ENCODE results near the gene TEDC2. TPM values are rescaled to one million over a fixed set of nuclear protein-coding genes. Genes with fewer than 3 reads are reported as not detected.

Gene TEDC2
- total RNA-seq, 4 donors from 2014 or later = 1.5 TPM; not detected in 3

DNA sequence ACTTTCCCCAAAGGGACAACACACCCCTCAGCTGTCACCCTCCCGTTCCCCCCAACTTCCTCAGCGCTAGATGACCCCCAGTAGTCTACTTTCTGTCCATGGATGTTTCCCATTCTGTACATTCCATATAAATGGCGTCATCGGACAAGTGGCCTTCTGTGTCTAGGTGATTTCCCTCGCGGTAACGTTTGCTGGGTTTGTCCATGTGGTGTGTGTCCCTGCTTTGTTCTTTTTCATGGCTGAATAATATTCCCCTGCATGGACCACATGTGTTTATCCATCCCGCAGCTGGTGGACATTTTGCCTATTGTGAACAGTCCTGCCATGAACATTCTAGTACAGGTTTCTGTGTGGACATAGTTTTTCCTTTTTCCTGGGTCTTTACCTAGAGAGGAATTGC, 7.3 kb upstream of the TEDC2 start:
- H3K4me3 ChIP-seq = no peak overlapping the region
- no peak for DNase-seq (ENCODE audit: extremely low spot score)
- no peaks in the 10 kb centered on the region for H3K4me1 ChIP-seq
- H3K27me3 ChIP-seq = no peaks in the 10 kb centered on the region
- intact Hi-C loops (cut with DNase I) = no loop called here
- no peak overlapping the region for H3K27ac ChIP-seq (replicated peaks in 1 of 4)
- WGBS = 95% methylated on average over 8 of the region's 8 CpGs
- H3K36me3 ChIP-seq = peaks cover 0 to 38% (median 24%) of the 10 kb centered on the region in 4 donors
- TF ChIP-seq POLR2AphosphoS5 (IDR thresholded peaks at IDR 0.05) (no peak), EP300 (IDR thresholded peaks at IDR 0.05) (no peak), POLR2A (IDR thresholded peaks at IDR 0.05; ENCODE audit: low read depth) (no peak)
- TF ChIP-seq, protein P1, sequence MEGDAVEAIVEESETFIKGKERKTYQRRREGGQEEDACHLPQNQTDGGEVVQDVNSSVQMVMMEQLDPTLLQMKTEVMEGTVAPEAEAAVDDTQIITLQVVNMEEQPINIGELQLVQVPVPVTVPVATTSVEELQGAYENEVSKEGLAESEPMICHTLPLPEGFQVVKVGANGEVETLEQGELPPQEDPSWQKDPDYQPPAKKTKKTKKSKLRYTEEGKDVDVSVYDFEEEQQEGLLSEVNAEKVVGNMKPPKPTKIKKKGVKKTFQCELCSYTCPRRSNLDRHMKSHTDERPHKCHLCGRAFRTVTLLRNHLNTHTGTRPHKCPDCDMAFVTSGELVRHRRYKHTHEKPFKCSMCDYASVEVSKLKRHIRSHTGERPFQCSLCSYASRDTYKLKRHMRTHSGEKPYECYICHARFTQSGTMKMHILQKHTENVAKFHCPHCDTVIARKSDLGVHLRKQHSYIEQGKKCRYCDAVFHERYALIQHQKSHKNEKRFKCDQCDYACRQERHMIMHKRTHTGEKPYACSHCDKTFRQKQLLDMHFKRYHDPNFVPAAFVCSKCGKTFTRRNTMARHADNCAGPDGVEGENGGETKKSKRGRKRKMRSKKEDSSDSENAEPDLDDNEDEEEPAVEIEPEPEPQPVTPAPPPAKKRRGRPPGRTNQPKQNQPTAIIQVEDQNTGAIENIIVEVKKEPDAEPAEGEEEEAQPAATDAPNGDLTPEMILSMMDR (IDR thresholded peaks at IDR 0.05) = no peak
- no peaks in the 10 kb centered on the region for H3K9me3 ChIP-seq

DNA sequence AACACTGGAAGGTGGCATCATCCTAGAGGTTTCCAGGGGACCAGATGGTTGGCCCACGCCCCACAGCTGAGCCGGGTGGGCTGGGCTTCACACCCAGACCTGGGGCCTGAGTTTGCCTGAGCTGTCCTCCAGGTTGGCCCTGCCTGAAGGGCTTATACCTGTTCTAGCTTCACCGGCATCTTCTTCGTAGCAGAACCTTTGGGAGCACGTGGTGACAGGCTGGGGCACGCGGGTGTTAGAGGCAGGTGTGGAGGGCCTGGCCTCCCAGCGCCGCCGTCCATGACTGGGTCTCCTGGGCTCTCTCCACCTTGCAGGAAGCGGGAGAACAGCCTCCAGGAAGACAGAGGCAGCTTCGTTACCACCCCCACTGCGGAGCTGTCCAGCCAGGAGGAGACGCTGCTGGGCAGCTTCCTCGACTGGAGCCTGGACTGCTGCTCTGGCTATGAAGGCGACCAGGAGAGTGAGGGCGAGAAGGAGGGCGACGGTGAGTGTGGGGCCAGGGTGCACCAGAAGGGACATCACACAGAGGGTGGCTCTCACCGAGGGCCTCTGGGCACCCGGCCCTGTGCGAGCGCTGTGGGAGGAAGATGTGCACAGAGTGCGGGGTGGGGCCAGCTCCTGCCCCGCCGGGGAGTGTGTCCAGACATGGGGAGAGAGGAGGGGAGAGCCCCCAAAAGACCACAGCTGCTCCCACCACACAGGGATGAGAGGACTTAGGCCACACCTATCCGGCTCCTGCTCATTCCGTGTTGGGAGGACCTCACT, 4.6 kb upstream of the TEDC2 start:
- WGBS = 92% methylated on average over 26 of the region's 28 CpGs
- H3K27ac ChIP-seq (replicated peaks in 1 of 4) = no peak overlapping the region
- TF ChIP-seq POLR2A (IDR thresholded peaks at IDR 0.05; ENCODE audit: low read depth) (no peak), EP300 (IDR thresholded peaks at IDR 0.05) (no peak)
- DNase-seq (ENCODE audit: extremely low spot score) = no peak
- no peaks in the 10 kb centered on the region for H3K27me3 ChIP-seq
- H3K4me1 ChIP-seq = peaks cover 12 to 16% (median 13%) of the 10 kb centered on the region in 4 donors
- intact Hi-C loops (cut with DNase I) = loop anchor here (5.0 kb wide), 1 partner anchor 47 kb away; no protein-coding TSS in a partner anchor
- peaks cover 0 to 21% (median 9%) of the 10 kb centered on the region in 4 donors for H3K36me3 ChIP-seq
- H3K4me3 ChIP-seq = no peak overlapping the region
- H3K9me3 ChIP-seq = no peaks in the 10 kb centered on the region

DNA sequence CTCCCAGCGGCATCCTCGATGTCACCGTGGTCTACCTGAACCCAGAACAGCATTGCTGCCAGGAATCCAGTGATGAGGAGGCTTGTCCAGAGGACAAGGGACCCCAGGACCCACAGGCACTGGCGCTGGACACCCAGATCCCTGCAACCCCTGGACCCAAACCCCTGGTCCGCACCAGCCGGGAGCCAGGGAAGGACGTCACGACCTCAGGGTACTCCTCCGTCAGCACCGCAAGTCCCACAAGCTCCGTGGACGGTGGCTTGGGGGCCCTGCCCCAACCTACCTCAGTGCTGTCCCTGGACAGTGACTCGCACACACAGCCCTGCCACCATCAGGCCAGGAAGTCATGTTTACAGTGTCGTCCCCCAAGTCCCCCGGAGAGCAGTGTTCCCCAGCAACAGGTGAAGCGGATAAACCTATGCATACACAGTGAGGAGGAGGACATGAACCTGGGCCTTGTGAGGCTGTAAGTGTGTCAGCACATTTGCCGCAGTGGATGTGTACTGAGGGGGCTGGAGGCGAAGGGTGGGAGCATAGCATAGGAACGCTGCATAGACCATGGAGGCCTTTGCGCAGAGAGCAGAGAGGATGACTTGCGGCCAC, 3.3 kb upstream of the TEDC2 start:
- peaks cover 15 to 20% (median 17%) of the 10 kb centered on the region in 4 donors for H3K4me1 ChIP-seq
- 94% methylated on average over 17 of the region's 21 CpGs for WGBS
- no peak overlapping the region for H3K4me3 ChIP-seq
- no peak for TF ChIP-seq POLR2AphosphoS5 (IDR thresholded peaks at IDR 0.05)
- TF ChIP-seq, protein P1 (IDR thresholded peaks at IDR 0.05) = no peak
- TF ChIP-seq POLR2A (IDR thresholded peaks at IDR 0.05; ENCODE audit: low read depth) = no peak
- TF ChIP-seq EP300 (IDR thresholded peaks at IDR 0.05) = no peak
- no peaks in the 10 kb centered on the region for H3K9me3 ChIP-seq
- H3K27ac ChIP-seq (replicated peaks in 1 of 4) = no peak overlapping the region
- intact Hi-C loops (cut with DNase I) = loop anchor here (2.0 to 5.0 kb wide), 2 partner anchors 26 to 46 kb away; no protein-coding TSS in a partner anchor
- H3K36me3 ChIP-seq = peaks cover 0 to 21% (median 9%) of the 10 kb centered on the region in 4 donors
- H3K27me3 ChIP-seq = no peaks in the 10 kb centered on the region
- no peak for DNase-seq (ENCODE audit: extremely low spot score)

DNA sequence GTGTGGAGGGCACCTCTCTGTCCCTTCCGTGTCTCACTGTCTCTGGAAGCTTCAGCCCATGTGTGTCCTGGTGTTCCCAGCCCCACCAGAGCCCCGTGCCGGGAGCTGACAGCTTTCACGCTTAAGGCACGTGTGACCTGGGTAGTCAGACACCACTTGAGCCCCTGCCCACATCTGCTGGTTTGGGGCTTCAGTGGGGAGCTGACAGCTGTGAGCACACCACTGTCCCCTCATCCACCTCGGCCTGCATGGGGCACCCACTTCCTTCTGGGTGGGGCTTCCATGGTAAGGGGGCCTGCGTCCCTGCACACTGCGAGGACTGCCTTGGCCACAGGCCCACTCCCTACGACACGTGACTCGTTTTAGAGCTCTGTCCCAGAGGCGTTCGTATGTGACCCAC, 2.6 kb upstream of the TEDC2 start:
- WGBS = 68% methylated on average over 11 of the region's 13 CpGs

More for the DNA sequence above, 2.6 kb upstream of the TEDC2 start:
- Histone ChIP-seq H3K4me3 (no peak overlapping the region), H3K9me3 (no peaks in the 10 kb centered on the region), H3K27ac (replicated peaks in 1 of 4) (no peak overlapping the region), H3K27me3 (no peaks in the 10 kb centered on the region), H3K36me3 (peaks cover 0 to 21% (median 9%) of the 10 kb centered on the region in 4 donors), H3K4me1 (peaks cover 15 to 20% (median 17%) of the 10 kb centered on the region in 4 donors)
- TF ChIP-seq, protein P1 (IDR thresholded peaks at IDR 0.05) = no peak
- TF ChIP-seq POLR2A (IDR thresholded peaks at IDR 0.05; ENCODE audit: low read depth) = no peak
- no peak for TF ChIP-seq POLR2AphosphoS5 (IDR thresholded peaks at IDR 0.05)
- TF ChIP-seq EP300 (IDR thresholded peaks at IDR 0.05) = no peak
- intact Hi-C loops (cut with DNase I) = loop anchor here (2.0 to 5.0 kb wide), 2 partner anchors 26 to 45 kb away; no protein-coding TSS in a partner anchor
- DNase-seq (ENCODE audit: extremely low spot score) = no peak

Data from esophagus muscularis mucosa (tissue), 4 donors.